NCI-H2081 treated with DMSO at 0.1 percent for 48 hours (cell line): ENCODE results near the gene NCAPG2.

Experiments used
- DNase-seq: peaks from one replicate; lab custom pipeline; 2025; lab: John Stamatoyannopoulos, UW

NCAPG2 gene

GRCh38 chr7:158734861-158735260, 30.3 kb upstream of the NCAPG2 start:
- no peak for DNase-seq

DNA sequence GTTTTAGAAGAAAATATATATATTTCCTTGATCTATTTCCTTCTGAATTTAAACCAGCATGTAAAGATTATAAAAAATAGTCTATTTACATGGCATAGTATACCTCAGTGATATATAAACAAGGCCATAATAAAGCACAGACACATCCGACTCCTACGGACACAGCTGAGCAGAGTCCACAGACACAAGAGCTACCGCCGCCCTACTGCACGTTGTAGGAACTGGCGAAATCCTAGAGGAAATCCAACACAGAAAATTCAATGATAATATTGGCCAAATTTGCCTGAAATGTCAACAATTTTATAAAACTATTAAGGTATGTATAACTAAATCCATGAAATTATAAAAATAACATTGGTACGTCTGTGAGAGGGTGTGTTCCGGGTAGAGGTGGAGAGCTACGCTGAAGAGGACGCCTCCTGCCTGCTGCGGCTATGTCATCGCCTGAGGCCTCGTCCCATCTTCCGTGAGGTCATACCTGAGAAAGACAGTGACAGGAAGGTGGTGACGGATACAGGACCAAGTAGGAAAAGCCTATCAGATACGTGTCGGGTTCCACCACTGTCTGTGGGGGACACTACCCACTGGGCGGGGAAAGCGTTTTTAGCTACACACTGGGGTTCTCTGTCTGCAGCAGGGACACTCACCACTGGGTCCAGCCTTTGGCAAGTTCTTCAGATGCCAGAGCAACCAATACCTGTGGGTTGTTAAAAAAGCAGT, 29.3 kb upstream of the NCAPG2 start:
- no peak for DNase-seq

GRCh38 chr7:158733220-158733519, 28.6 kb upstream of the NCAPG2 start:
- DNase-seq: no peak

DNA sequence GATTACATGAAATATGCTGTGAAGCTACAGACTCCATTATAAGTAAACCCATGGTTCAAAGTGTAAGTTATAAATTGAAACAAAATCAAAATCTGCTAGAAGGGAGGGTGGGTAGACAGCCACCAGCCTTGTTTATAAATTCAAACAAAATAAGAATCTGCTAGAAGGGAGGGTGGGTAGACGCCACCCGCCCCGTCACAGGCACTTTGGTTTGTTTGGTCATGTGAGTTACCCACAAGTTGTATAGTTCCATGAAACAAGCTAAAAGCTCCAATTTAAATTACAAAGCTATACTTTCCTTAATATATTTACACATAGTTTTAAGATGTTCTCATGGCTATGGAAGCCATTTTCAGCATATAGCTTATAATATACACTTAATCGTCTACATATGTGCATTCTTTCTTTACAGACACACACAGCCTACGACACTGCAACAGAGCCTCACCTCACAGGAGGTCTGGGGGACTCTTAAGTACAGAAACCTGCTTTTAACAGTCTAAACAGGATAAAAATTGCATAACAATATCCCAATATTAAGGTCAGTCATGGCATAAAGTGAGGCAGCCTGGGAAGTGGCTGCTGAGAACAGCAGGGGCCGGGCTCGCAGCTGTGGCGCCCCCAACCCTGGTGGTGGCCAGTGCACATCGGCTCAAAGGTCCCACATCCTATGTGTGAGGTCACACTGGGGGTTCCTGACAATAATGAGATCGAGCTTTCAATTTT, 28.1 kb upstream of the NCAPG2 start:
- no peak for DNase-seq

DNA sequence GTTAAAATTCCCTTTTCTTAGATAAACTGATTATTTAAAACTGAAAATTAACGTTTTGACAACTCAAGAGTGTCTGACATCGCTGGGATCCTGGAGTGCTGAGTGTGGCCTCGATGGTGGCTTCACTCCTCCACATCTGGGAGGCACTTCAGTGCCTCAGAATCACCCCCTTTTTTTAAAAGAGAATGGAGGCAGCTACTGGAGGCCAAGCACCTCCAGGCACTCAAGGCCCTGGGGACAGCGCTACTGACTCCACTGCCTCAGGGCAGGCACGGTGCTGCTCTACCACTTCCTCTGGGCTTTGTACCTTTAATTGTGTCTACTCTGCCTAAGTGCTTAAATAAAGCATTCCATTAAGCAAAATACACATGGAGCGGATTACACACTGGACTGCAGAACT, 27.2 kb upstream of the NCAPG2 start:
- no peak for DNase-seq

DNA sequence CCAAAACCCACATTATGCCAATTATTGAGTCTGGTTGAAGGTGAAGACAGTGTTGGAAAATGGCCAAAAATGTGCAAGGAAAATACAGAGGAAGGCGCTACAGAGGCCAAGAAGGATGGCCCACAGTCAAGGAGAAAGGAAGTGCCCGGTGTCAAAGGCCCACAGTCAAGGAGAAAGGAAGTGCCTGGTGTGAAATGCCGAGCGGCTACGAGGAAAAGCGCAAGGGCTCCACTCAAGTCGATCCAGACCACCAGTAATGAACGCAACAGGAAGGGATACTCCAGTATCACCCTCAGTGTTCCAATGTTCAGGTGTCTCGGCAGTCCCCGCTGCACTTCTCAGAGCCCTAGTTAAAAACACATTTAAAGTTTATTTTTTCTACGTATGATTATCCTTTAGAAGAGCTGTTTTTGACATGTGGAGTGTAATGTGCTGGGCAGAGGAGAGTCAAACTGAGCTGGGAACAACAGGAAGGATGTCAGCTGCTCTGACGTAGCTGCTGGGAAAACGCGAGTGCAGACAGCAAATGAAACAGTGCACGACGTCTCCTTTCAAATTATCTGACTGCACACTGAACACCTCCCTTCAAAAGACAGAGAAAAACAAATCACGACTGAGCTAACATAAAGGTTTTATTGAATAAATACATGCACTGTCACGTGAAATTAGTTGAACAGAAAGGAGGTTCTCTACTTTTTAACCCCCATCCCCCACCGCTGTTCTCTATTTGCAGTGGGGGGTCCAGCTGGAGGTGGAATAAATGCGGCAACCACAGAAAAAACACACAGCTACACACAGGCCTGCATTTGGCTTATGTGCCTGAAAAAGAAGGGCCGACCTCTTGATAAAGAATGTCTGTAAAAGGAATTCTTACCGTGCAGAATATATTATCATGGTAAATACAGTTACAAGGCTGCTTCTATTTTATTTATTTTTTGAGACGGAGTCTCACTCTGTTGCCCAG, 26.1 kb upstream of the NCAPG2 start:
- DNase-seq: no peak

DNA sequence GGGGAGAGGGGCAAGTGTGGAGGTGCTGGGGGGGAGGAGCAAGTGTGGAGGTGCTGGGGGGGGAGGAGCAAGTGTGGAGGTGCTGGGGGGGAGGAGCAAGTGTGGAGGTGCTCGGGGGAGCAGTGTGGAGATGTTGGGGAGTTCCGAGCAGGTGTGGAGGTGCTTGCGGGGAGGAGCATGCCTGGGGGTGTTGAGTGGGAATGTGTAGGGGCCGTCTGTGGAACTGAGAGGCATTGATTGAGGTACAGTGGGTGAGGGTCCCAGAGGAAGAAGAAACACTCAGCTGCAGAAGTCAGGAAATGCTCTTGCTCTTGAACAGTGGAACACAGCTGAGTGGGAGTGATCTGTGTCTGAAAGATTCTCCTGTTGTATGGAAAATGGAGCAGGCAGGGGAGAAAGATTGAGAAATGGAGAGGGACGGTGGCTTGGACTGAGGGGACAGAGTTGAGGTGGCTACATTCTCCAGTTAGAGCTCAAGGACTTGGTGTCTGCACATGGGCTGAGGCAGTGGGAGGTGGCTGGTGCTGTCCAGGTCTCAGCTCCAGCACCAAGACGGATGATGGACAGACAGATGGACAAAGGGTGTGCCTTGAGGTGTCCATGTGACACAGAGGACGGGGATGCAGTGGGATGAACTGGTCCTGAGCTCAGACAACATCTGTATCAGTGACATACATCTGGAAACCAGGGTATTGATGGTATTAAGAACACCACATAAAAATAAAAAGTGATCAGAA, 25.2 kb upstream of the NCAPG2 start:
- no peak for DNase-seq

DNA sequence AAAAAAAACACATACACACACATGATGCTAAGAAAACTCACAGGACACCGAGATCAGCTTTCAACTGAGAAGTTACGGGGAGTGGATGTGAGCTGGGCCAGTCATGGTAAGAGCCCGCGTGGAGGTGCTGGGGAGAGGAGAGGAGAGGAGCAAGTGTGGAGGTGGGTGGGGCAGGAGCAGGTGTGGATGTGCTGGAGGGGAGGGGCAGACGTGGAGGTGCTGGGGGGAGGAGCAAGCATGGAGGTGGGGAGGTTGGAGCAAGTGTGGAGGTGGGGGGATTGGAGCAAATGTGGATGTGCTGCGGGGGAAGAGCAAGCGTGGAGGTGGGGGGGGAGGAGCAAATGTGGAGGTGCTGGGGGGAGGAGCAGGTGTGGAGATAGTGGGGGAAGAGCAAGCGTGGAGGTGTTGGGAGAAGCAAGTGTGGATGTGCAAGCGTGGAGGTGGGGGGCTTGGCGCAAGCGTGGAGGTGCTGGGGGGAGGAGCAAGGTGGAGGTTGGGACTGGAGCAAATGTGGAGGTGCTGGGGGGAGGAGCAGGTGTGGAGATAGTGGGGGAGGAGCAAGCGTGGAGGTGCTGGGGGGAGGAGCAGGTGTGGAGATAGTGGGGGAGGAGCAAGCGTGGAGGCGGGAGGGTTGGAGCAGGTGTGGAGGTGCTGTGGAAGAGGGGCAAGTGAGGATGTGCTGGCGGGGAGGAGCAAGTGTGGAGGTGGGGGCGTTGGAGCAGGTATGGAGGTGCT, 24.5 kb upstream of the NCAPG2 start:
- no peak for DNase-seq

DNA sequence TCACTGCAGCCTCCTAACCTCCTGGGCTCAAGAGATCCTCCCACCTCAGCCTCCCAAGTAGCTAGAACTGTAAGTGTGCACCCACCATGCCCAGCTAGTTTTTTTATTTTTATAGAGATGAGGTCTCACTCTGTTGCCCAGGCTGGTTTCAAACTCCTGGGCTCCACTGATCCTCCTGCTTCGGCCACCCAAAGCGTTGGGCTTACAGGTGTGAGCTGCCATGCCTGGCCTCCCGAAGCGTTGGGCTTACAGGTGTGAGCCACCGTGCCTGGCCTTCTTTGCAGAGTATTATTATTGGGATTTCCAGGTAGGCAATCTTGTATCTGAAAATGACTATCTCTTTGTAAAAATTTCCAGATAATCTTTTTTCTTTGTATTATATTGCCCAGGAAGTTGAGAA, 23.1 kb upstream of the NCAPG2 start:
- DNase-seq: no peak

DNA sequence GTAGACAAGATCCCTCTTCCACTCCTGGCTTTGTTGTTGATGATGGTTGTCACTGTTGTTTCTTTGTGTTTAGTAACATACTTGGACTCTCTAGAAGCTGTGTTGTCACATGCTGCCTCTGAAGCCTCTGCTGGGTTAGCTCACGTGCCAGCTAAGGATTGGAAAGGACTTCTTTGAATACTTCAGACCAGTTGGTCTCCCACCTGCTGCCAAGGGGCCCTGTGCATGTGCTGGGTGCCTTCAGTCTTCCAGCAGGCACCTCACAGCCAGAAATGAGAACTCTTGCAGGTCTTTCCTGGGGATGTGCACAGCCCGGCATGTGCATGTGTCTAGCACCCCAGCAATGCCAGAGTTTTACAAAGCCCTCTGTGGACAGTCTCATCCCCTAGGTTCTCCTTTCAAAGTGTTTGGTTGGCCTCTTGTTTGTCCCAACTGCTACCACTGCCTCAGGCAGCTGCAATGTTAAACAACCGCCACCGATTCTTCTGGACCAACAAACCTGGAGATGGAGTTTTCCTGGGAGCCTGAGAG, 21.7 kb upstream of the NCAPG2 start:
- DNase-seq: no peak

- no peak for DNase-seq
Observed at GRCh38 chr7:158725506-158725800, 20.8 kb upstream of the NCAPG2 start.

DNA sequence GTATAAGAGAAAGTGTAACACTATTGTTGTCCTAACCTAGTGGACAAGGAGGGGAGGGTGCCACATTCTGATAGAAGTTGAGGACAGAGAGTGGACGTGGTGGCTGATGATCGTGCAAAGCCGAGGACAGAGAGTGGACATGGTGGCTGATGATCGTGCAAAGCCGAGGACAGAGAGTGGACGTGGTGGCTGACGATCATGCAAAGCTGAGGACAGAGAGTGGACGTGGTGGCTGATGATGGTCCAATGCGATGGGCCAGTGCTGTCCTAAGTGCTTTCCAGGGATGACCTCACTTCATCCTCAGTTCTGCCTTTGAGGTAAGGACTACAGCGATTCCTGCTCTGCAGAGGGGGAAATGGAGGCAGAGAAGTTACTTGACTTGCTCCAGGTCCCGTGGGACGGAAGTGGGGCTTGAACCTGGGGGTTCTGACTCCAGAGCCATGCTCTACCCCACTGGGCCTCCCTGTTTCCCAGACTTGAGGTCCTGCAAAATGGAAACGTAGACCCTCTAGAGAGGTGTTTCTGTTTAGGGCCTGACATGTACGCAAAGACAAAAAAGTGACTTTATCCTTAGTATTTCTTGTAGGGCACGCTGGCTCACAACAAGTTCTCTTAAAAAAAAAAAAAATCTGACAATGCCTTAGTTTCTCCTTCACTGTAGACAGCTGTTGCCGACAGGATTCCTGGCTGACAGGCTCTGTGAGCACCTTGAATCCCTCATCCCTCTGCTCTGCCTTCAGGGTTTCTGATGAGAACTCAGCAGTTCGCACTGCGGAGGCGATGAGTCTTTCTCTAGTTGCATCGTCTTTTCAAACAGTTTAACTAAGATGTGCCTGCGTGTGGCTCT, 20.3 kb upstream of the NCAPG2 start:
- DNase-seq: no peak

DNA sequence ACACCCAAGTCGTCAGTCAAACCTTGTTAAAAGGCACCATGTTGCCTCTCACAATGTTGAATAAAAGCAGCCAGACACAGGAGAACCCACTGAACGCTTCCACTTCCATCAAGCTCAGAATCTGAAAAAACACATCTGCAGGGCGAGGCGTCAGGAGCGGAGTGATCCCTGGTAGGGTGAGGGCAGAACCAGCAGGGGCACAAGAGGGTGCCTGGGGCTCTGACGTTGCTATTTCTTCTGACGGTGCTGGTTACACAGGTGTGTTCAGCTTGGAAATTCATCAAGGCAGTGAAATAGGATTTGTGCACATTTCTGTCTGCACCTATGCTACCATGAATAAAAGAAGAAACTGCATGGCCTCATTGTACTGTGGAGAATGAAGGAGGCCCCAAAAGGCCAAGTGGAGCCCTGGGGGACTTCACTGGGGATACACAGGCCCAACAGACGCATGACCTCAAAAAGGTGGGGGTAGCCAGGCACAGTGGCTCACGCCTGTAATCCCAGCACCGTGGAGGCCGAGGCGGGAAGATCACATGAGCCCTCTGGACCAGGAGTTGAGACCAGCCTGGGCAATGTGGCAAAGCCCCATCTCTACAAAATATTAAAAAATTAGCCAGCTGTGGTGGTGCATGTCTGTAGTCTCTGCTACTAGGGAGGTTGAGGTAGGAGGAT, 19.2 kb upstream of the NCAPG2 start:
- DNase-seq: no peak

DNA sequence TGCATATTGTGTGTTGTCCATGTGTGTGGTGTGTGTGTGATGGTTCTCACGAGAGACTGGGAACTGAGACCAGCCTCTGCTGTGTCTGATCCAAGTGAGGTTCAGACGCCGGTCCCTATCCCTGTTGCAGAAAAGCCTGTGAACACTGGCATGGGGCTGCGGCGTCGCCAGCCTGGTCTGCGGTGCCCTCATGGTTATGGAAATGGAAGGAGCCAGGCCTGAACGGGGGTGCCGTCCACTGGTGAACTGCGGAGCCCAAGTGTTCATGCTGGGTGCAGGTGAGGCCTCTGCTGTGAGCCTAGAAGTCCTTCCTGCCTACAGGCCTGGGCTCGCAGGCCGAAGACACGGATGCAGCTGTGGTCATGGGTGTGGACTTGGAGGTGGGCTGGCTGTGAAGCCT, 18.7 kb upstream of the NCAPG2 start:
- DNase-seq: no peak

GRCh38 chr7:158722574-158723237, 18.1 kb upstream of the NCAPG2 start:
- no peak for DNase-seq

DNA sequence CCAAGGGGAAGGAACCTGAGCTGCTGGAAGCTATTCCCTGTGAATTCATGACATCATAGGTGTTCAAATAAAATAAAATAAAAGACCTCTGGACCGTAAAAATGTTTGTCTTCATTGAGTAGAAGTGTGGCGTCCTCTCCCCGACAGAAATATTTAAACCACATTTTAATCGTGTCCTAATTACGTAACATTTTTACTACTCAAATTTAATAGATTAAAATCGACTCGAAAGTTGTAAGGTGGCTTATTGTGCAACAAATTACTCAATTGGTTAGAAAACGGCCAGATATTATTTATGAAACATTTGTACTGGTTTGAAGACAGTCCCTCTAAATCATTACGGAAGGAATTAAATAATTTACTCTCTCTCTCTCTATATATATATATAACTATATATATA, 15.5 kb upstream of the NCAPG2 start:
- no peak for DNase-seq

DNA sequence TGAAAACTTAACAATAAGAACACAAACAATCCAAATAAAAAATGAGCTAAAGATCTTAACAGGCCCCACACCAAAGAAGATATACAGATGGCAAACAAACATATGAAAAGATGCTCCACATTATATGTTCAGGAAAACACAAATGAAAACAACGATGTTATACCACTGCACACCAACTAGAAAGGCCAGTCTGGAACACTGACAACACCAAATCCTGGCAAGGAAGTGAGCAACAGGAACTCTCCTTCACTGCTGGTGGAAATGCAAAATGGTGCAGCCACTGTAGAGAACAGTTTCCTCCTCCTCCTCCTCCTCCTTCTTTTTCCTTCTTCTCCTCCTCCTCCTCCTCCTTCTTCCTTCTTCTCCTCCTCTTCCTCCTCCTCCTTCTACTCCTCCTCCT, 12.2 kb upstream of the NCAPG2 start:
- DNase-seq: no peak

GRCh38 chr7:158710651-158711102, 6.1 kb upstream of the NCAPG2 start:
- DNase-seq: no peak

DNA sequence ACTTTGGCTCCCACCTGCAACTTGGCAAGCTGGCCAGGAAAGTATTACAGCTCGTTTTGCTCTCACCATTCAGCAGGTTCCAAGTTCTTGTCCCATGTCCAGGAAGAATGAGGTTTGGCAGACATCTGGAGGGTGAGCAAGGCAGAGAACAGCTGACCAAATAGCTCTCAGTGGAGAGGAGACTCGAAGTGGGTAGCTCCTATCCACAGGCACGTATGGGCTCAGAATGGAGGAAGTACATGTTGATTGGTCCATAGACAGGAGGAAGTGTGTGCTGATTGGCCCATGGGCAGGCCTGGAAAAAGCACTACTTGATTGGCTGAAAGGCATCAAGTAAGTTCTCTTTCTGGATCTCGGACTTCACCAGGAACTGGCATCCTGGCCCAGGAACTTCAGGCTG, 3.0 kb upstream of the NCAPG2 start:
- no peak for DNase-seq
